Panc1 (cell line): ENCODE measurements around the gene RSPRY1. TPM values are rescaled to one million over a fixed set of nuclear protein-coding genes. Genes with fewer than 3 reads are reported as not detected.

Source experiments
- ATAC-seq: fragments of 200-7000 bp; cut with Tn5 transposase; 2 replicates; pipeline ENCODE4 v1.9.1; 2020; ENCODE audit warnings: mild to moderate bottlenecking, moderate library complexity
- BruUV-seq: library from RNA; stranded (reverse); fragments of 400-500 nt; replicated peaks from 2 replicates; lab custom pipeline; 2021; lab: Mats Ljungman, UMichigan
- CTCF ChIA-PET: fragments of 300-600 bp; sonication (Branson Sonifier 250); formaldehyde crosslinking; loops from one replicate; lab custom pipeline; 2022; ENCODE audit warnings: antibody characterized with exemption; lab: Charles Lee
- POLR2A ChIA-PET: fragments of 300-600 bp; sonication (Branson Sonifier 250); formaldehyde crosslinking; loops from one replicate; lab custom pipeline; 2022; ENCODE audit warnings: antibody characterized with exemption; lab: Charles Lee
- DNase-seq: peaks from one replicate; pipeline ENCODE4 v3.0.0-alpha.2; 2010; ENCODE audit warnings: low read depth, low spot score
- H3K27ac ChIP-seq: 2 replicates; pipeline ENCODE4 v1.5.1; 2011; ENCODE audit warnings: mild to moderate bottlenecking, low read length, inconsistent platforms
- H3K27me3 ChIP-seq: fragments of 200-500 bp; sonication (Bioruptor generic); 2 replicates; pipeline ENCODE4 v1.6.0; 2014; ENCODE audit warnings: low read length, inconsistent platforms; ENCODE audit not compliant: control insufficient read depth, insufficient read depth
- H3K36me3 ChIP-seq: fragments of 200-500 bp; sonication (Bioruptor generic); 2 replicates; pipeline ENCODE4 v1.5.1; 2014; ENCODE audit warnings: inconsistent platforms, mild to moderate bottlenecking, low read length, moderate library complexity; ENCODE audit not compliant: control insufficient read depth, insufficient read depth
- H3K4me1 ChIP-seq: 2 replicates; pipeline ENCODE4 v1.5.1; 2011; ENCODE audit warnings: inconsistent platforms, mild to moderate bottlenecking, low read length, moderate library complexity; ENCODE audit not compliant: control insufficient read depth, insufficient read depth
- H3K4me3 ChIP-seq, 2 experiments: 2 replicates each; pipeline ENCODE4 v1.5.1; 2011 to 2012; ENCODE audit warnings: low read depth in 2 of 2, low read length in 2 of 2, mild to moderate bottlenecking in 2 of 2, inconsistent platforms in 1 of 2, moderate library complexity in 1 of 2
- H3K9me3 ChIP-seq: fragments of 200-500 bp; sonication (Bioruptor generic); 2 replicates; pipeline ENCODE4 v1.5.1; 2014; ENCODE audit warnings: low read depth, mild to moderate bottlenecking, inconsistent platforms, low read length, moderate library complexity; ENCODE audit not compliant: control insufficient read depth, insufficient read depth
- POLR2AphosphoS5 ChIP-seq: IDR thresholded peaks from 2 replicates; pipeline ENCODE4 v1.6.1; 2012; ENCODE audit warnings: mild to moderate bottlenecking, low read depth, low read length, moderate library complexity
- SIN3A ChIP-seq: IDR thresholded peaks from 2 replicates; pipeline ENCODE4 v1.6.1; 2012; ENCODE audit warnings: low read depth, mild to moderate bottlenecking, low read length, moderate library complexity, borderline replicate concordance; ENCODE audit not compliant: insufficient read depth
- TCF7L2 ChIP-seq: IDR thresholded peaks from 2 replicates; pipeline ENCODE4 v1.6.1; 2011; ENCODE audit warnings: mild to moderate bottlenecking, low read depth, low read length, inconsistent platforms
- in situ Hi-C: cut with HindIII; loops from 2 replicates; pipeline ENCODE4 v1.10.0; 2016; ENCODE audit warnings: low sequenced_read_pairs, low pct_unique_long_range_greater_than_20kb
- intact Hi-C: fragments of 100-400 bp; cut with micrococcal nuclease; formaldehyde crosslinking; loops from one replicate; pipeline ENCODE4 v1.10.0; 2022; ENCODE audit not compliant: unreplicated experiment
- total RNA-seq: library from RNA; stranded (reverse); gene quantifications from one replicate; pipeline ENCODE4 v1.2.1, GENCODE V29; 2021; ENCODE audit not compliant: unreplicated experiment
- TF ChIP-seq, protein P1 (sequence below), 2 experiments: IDR thresholded peaks; 2 replicates each; pipeline ENCODE4 v1.6.1; 2011 to 2012; ENCODE audit warnings: low read depth in 2 of 2, control low read depth in 1 of 2, low read length in 1 of 2, mild to moderate bottlenecking in 1 of 2, moderate library complexity in 1 of 2; ENCODE audit not compliant: insufficient read depth in 1 of 2
- TF ChIP-seq, protein P2 (sequence below): fragments of 450-650 bp; IDR thresholded peaks from 2 replicates; pipeline ENCODE4 v1.5.1; 2017; ENCODE audit warnings: mild to moderate bottlenecking

Gene RSPRY1
- total RNA-seq, 1 experiment from 2014 or later: 29.4 TPM

DNA sequence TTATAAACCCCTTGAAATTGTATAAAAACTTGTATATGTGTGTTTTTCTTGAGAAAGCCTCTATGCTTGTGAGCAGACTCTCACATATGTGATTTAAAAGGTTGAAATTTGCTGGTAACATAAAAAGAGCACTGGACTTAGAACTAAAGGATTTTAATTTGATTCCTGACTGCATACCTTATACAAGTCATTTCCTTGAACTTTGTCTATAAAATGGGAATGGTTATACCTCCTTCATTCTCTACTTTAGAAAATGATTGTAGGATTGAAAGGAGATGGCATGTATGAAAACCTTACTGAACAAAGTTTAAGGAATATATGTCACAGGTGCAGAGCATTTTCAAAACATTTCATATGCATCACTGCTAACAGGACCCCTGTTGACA lies 48.6 kb downstream of the RSPRY1 start:
- Histone ChIP-seq H3K27me3 (no peaks in the 10 kb centered on the region), H3K9me3 (no peaks in the 10 kb centered on the region), H3K36me3 (peaks cover 12% of the 10 kb centered on the region), H3K4me1 (no peaks in the 10 kb centered on the region), H3K27ac (no peak overlapping the region), H3K4me3 (no peak overlapping the region)
- ChIA-PET POLR2A (no interaction called here), CTCF (interaction anchor here (0.5 kb wide), 1 partner anchor 191 kb away, joined by 3 read pairs; no protein-coding TSS in a partner anchor)
- TF ChIP-seq, protein P1, sequence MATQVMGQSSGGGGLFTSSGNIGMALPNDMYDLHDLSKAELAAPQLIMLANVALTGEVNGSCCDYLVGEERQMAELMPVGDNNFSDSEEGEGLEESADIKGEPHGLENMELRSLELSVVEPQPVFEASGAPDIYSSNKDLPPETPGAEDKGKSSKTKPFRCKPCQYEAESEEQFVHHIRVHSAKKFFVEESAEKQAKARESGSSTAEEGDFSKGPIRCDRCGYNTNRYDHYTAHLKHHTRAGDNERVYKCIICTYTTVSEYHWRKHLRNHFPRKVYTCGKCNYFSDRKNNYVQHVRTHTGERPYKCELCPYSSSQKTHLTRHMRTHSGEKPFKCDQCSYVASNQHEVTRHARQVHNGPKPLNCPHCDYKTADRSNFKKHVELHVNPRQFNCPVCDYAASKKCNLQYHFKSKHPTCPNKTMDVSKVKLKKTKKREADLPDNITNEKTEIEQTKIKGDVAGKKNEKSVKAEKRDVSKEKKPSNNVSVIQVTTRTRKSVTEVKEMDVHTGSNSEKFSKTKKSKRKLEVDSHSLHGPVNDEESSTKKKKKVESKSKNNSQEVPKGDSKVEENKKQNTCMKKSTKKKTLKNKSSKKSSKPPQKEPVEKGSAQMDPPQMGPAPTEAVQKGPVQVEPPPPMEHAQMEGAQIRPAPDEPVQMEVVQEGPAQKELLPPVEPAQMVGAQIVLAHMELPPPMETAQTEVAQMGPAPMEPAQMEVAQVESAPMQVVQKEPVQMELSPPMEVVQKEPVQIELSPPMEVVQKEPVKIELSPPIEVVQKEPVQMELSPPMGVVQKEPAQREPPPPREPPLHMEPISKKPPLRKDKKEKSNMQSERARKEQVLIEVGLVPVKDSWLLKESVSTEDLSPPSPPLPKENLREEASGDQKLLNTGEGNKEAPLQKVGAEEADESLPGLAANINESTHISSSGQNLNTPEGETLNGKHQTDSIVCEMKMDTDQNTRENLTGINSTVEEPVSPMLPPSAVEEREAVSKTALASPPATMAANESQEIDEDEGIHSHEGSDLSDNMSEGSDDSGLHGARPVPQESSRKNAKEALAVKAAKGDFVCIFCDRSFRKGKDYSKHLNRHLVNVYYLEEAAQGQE (IDR thresholded peaks at IDR 0.05; ENCODE audit: insufficient read depth in 1 of 2, low read depth in 2 of 2, low read length in 1 of 2): no peak
- TF ChIP-seq, protein P2, sequence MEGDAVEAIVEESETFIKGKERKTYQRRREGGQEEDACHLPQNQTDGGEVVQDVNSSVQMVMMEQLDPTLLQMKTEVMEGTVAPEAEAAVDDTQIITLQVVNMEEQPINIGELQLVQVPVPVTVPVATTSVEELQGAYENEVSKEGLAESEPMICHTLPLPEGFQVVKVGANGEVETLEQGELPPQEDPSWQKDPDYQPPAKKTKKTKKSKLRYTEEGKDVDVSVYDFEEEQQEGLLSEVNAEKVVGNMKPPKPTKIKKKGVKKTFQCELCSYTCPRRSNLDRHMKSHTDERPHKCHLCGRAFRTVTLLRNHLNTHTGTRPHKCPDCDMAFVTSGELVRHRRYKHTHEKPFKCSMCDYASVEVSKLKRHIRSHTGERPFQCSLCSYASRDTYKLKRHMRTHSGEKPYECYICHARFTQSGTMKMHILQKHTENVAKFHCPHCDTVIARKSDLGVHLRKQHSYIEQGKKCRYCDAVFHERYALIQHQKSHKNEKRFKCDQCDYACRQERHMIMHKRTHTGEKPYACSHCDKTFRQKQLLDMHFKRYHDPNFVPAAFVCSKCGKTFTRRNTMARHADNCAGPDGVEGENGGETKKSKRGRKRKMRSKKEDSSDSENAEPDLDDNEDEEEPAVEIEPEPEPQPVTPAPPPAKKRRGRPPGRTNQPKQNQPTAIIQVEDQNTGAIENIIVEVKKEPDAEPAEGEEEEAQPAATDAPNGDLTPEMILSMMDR: no peak
- TF ChIP-seq SIN3A: no peak
- TF ChIP-seq TCF7L2: no peak
- DNase-seq (no peak), ATAC-seq (no peak)
- in situ Hi-C loops: no loop called here
- intact Hi-C loops: loop anchor here (1.0 kb wide), 1 partner anchor 16 kb away; no protein-coding TSS in a partner anchor
- BruUV-seq: no TSS peak

DNA sequence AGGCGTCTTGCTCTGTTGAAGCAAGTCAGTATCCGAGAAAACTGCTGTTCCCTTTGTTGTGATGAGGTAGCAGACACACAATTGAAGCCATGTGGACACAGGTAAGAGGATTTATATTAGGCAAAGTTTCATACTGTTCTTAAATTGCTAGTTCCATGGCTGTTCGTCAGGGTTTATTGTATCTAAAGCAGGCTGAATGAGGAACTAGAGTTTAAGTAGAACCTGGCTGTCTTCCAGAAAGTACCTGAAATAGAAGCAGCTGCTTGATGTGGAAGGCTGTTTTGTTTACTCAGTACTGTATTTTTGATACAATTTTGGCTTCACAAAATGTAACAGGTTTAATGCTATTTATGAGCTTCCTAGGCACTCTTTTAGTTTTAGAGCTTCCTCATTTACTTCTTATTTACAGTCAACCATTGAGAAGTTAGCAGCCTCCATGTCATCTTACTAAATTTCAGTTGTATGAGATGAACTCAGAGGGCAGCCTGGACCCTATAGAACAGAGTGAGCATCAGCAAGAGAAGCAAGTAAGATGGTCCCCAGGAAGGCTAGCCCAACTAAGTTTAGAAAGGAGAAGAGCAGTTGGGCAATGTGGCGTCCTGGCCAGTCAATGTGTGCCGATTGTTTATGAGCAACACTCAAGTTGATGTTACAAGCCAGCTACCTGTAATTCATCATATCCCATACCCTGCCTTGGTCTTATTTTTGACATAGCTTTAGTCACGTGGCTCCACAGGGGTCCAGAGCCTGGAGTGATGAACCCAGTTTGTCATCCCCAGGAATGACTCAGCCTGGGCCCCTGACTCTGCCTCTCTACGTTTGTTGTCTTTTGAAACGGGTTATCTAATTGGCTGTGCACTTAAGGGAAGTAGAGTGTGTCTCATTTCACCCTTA lies 49.2 kb downstream of the RSPRY1 start:
- TF ChIP-seq TCF7L2: no peak
- no peak for TF ChIP-seq SIN3A
- TF ChIP-seq, protein P2: no peak
- TF ChIP-seq, protein P1 (IDR thresholded peaks at IDR 0.05; ENCODE audit: insufficient read depth in 1 of 2, low read depth in 2 of 2, low read length in 1 of 2): no peak
- TF ChIP-seq POLR2AphosphoS5: no peak
- Histone ChIP-seq H3K9me3 (no peaks in the 10 kb centered on the region), H3K27ac (no peak overlapping the region), H3K36me3 (peaks cover 15% of the 10 kb centered on the region), H3K27me3 (no peaks in the 10 kb centered on the region), H3K4me1 (no peaks in the 10 kb centered on the region), H3K4me3 (no peak overlapping the region)
- BruUV-seq: no TSS peak
- in situ Hi-C loops: no loop called here
- intact Hi-C loops: no loop called here
- ATAC-seq: no peak
- DNase-seq: no peak
- CTCF ChIA-PET: interaction anchor here (0.5 kb wide), 1 partner anchor 190 kb away, joined by 3 read pairs; no protein-coding TSS in a partner anchor
- POLR2A ChIA-PET: interaction anchor here (0.7 to 1.2 kb wide), 2 partner anchors 10 to 43 kb away, joined by 3 read pairs; partner anchors contain the start of gene ARL2BP
